HG03460 (cell line): Measurements from ENCODE around the gene MDP1.

Experiments
- ATAC-seq: cut with Tn5 transposase; IDR thresholded peaks from one replicate; pipeline ENCODE4 v1.9.1; 2021; ENCODE audit not compliant: unreplicated experiment

Gene MDP1

DNA sequence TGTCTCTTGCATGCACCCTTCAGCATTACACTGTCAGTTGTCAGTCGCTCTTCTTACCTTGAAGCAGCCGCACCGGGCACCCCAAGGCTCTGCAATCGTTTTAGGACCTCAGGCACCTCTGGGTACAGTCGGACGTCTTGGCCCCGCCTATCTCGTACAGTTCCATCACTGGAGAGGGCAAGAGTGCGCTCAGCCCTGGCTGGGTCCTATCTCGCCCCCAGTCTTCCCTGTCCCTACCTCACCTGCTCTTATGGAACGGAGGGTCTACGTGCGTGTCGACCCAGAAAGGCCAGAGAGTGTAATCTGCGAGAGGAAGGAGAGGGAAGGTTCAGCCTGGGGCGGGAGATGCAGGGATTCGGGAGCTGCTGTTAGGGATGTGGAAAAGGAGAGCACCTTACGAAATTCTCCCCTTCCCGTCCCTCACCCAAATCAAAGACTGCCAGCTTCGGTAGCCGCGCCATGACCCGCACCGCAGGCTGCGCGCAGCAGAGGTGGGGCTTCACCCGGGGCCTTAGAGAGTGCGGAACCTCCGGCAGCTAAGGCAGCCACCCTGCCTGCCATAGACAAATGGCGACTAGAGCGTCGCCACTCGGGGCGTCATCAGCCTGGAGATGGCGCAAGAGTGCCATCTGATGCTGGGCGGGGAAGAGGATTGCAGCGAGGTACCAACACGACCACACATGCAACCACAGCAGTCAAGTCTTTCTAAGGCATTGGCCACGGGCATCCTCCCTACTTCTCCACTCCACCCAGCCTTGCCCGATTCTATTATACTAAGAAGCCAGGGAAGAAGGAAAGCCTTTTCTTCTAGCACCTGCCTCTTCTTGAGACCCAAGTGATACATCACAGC lies at the start of gene MDP1:
MDP1 (minus strand) TSS at position 572 of the 850 bp plus-strand sequence; CDS start at position 461, 111 bp downstream.
- ATAC-seq, result peak; percentile 61

DNA sequence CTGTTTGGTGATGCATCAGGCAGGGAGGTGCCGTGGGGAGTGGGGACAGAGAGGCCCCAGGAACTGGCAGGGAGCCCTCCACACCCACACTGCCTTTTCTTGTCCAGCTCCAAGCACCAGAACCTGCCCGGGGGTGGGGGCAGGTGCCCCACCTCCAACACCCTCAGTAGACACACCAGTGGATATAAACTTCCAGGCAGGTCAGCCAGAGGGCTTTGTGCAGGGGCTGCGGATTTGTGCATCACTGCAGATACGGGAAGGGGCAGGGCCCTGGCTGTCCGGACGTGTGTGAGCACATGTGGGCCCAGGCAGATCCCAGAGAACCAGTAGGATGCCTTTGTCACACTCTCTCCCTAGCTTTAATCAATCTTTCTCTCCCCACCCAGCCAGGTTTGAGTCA lies 48.4 kb upstream of the MDP1 start:
- ATAC-seq, result no peak

DNA sequence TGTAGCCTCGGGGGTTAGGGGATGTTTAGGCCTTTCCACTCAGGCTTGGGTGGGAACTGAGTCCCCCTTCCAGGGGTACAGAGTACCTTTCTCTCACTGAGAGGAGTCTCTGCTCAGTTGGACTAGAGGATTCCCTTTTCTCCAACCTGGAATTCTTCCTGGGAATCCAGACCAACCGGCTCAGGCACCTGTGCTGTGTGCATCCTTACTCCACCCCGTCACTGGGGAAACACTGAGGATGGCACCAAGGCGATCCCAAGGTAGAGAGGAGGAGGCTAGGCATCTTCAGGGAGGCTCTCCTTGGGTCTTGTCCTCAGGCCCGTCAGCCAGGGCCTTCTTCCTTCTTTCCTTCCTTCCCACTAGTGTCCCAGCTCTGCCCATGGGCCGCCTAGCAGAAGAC lies 48.0 kb upstream of the MDP1 start:
- ATAC-seq, result no peak

DNA sequence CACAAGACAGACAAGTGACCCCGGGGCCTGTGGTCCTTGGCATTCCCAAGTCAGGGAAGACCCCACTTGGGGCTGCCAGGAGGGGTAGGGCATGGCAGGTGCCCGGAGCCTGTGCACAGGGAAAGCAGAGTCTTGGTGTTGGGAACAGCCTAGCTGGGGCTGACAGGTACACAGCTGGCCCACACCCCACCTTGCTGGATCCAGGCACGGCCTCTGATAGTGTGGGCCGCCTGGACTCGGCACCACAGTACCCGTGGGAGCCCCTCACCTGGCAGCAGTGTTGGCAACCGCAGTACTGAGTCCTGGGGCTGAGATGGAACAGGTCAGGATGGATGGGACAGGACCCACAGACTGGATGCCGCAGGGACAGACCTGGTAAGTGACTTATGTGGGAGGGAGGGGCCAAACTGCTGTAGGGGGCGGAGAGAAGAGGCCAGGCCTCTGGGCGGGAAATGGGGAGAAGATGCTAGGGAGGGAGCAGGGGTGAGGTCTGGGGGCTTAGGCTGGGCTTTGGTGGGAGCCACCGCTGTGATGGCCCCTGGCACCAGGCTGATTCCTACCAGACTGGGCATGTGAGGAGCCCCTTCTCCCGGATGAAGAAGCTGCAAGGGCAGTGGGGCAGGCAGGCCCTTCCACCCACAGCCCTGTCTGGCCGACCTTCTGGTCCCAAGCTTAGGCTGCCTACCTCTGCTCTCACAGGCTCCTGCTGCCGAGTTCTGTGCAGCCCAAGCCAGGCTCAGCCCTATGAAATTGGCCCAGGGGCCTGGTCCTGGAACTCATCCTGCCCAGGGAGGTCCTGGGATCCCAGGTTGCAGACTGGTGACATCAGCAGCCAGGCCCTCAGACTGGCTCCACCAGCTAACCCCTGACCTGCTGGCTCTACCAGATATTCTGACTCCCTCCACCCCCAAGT lies 47.2 kb upstream of the MDP1 start, which contains the start of gene TGM1:
TGM1 (minus strand) TSS at position 357 of the 913 bp plus-strand sequence. CDS start 825 bp downstream, outside the sequence.
- ATAC-seq, result no peak

DNA sequence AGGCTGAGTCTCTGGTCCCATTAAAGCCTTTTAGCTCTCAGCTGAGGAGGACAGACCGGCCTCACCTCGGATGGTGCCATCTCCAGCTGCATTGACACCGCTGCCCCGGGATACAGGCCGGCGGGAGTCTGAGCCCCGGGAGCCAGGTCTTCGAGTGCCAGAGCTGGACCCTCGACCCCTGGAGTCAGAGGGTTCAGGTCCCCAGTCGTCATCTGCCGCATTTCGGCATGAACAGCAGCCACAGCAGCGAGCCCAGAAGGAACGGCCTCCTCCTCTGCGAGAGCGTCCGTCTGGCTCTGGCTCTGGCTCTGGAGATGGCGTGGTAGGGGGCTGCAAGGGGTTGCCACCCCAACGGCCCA lies 46.1 kb upstream of the MDP1 start:
- ATAC-seq, result no peak

DNA sequence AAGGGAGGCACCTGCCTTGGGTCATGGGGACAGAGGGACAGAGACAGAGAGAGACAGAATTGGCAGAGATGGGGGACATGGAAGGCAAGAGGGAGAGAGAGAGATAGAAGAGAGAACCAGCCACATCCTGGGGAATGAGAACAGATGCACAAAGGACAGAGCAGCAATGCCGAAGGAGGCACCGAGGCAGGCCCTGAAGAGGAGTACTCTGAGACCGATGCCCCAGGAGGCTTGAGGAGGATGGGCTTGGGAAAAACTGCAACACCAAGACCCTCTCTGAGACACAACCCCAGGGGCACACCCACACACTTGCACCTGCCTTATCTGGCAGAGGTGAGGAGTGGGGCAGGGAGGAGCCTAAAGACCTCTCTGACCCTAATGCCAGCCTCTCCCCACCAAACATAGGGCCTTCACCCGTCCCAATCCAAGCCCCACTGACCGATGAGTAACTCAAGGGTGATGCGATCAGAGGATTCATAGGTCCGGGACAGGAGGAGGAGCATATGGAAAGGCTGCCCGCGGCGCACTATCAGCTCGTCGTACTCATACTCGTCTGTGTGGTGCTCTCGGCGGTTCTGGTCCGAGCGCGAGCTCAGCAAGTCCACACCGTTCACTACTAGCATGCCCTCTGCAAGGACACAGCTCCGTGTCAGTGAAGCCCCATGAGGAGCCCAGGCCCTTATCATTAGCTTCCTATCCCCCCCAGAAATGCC lies 45.5 kb upstream of the MDP1 start:
- no peak for ATAC-seq

DNA sequence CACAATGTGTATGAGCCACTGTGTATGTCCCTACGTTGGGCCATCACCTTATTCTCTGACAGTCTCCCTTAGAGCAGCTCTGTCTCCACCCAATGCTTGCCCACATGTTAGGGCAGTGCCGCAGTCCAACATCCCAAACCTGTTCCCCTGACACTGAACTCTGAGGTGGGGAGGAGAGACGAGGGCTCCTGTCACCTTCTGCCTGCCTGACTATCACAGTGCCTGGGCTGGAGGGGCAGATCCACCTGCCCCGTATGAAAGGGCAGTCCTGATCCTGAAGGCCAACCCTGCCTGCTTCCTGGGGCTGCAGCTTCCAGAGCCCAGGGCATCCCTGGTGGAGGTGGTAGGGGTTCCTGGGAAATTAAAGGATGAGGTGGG lies 44.9 kb upstream of the MDP1 start:
- ATAC-seq, result no peak

GRCh38 chr14:24260026-24260779 lies 44.3 kb upstream of the MDP1 start:
- no peak for ATAC-seq

DNA sequence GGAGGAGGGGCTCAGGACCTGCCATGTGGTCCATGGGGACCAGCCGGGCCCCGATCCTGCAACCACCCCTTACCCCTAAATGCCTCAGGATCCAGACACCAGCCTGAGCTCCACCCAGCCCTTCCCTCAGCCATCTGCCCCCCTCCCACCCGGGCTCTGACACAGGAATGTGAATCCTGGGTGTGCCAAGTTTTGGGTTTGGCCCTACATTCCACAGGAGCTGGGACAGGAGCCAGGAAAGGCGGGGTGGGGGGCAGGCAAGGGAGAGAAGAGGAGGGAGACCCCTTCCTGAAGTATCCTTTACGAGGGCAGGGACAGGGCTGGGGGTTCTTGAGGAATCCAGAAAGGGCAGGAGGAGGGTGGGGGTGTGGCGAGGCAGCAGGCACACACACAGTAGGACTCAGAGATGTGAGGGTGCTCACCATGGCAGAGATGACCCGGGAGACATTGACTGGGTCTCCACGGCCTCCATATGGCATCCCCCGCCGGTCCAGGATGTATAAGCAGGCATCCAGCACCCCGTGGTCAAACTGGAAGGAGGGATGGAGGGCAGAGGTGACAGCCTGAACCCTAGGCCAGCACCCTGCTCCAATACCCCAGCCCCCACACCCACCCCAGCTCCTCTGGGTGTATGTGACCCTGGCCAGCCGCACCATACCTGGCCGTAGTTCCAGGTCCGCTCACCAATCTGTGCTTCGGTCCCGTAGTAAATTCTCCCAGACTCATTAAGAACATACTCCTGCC lies 43.6 kb upstream of the MDP1 start:
- ATAC-seq, result no peak

DNA sequence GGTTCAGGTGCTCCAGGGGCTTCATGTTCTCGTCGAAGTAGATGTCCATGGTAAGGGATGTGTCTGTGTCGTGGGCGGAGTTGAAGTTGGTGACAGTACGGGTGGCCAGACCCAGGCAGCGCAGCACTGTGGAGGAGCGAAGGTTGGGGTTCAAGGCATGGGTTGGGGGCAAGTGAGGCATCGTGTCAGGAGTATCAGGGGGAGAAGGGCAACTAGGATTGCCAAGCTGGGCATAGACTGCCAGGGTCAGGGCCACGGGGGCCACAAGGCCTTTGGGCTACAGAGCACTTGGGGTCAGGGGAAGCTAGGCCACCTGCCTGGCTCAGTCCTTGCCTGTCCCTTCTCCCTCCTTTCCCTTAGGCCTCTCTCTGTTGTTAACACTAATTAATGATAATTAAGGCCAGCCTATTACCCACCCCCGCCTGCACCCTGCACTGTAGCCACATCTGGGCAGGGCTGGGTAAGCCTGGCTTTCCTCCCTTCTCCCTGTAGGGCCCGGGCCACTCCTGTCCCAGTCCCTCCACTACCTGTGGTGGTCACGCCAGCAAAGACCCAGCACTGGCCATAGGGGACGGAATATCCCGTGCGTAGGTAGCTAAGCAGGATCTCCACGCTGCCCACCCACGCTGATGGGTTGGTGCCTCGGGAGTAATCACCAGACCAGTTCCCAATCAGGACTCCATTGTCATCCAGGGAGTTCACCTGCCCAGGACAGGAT lies 42.8 kb upstream of the MDP1 start:
- no peak for ATAC-seq

GRCh38 chr14:24258119-24258518 lies 42.3 kb upstream of the MDP1 start:
- ATAC-seq, result no peak

DNA sequence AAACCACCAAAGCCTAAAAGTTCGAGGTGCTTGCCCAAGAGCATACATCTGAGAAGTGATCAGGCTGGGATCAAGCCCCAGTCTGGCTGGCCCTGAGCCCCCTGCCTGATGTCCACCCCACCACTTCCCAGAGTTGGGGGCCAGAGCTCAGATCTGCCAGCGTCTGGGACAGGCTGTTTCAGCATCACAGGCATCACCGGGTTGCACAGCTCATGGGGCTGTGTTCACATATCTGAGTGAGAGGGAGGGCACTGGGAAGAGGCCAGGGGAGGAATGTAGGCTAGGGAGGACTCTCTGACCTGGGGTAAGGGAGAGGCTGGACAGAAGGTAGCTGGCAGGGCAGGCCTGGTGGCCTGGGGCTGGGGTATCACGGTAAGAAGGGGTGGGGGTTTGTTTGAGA lies 41.1 kb upstream of the MDP1 start:
- no peak for ATAC-seq

DNA sequence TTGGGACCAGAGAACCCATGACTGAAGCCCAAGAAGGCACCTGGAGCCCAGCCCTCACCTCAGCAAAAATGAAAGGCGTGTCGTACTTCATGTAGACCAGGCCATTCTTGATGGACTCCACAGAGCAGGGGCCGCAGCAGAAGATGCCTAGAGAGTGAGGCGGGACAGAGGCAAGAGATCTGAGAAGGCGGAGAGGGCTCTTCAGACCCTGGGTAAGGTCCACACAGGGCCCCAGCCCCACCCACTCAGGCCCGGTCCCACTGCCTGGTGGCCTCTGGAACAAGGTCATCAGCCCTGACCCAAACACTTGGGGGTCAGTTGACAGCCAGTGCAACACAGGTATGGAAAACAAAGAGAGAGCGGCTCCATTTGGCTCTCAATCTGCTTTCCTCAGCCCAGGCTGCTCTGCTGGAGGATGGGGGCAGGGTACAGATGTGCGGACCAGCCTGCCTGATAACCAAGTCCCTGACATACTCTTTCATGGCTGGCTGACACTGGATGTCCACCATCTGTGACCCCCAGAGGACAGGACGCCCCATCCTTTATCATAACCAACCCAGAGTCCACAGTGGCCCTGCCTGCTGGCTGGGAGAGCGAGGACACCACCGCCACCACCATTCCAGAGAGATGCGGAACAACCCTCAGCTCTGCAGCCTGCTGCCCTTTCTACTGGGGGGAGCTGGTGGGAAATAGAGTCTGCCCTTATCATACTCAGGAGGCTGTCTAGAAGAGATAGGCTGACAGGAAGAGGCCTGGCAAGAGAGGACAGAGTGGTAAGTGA lies 40.3 kb upstream of the MDP1 start:
- no peak for ATAC-seq

DNA sequence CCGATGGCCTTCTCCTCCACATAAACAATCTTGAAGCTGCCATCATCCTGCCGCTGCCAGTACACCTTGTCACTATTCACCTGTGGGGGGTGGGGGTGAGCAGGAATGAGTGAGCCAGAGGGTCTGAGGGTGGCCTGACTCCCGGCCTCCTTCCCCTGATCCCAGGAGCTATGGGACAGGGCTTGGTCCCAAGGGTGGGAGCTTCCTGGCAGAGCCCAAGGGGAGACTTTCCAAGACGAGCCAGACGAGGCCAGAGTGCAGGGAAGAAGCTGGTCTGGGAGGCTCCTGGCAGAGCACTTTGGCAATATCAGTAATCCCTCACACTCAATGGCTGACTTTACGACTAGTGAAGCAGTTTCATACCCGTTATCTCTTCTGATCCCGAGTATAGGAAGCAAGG lies 39.6 kb upstream of the MDP1 start:
- ATAC-seq, result no peak

- no peak for ATAC-seq
Measured at GRCh38 chr14:24254630-24255392, 38.9 kb upstream of the MDP1 start.

- ATAC-seq, result no peak
Measured at GRCh38 chr14:24253936-24254335, 38.1 kb upstream of the MDP1 start.

GRCh38 chr14:24252289-24253124 lies 36.6 kb upstream of the MDP1 start:
- no peak for ATAC-seq
